Gastrocnemius medialis (tissue), 4 donors: ENCODE data around the gene SYPL2.

Experiments used
- POLR2A ChIP-seq, 2 donors: fragments of 450-650 bp; IDR thresholded peaks; one replicate each; pipeline ENCODE4 v1.6.1; 2017; ENCODE audit warnings: antibody characterized with exemption in 2 of 2, mild to moderate bottlenecking in 2 of 2, moderate library complexity in 2 of 2
- TF ChIP-seq, protein P1 (sequence below), 5 experiments: fragments of 450-650 bp in 3 of 5; fragments of 200-600 bp in 2 of 5; sonication (generic) in 2 of 5; IDR thresholded peaks in 4 of 5; conservative IDR thresholded peaks in 1 of 5; 1 replicate in 4 of 5; 2 replicates in 1 of 5; pipeline ENCODE4 v1.5.1; 2016 to 2019; ENCODE audit warnings: antibody characterized with exemption in 5 of 5, mild to moderate bottlenecking in 3 of 5, moderate library complexity in 3 of 5

DNA sequence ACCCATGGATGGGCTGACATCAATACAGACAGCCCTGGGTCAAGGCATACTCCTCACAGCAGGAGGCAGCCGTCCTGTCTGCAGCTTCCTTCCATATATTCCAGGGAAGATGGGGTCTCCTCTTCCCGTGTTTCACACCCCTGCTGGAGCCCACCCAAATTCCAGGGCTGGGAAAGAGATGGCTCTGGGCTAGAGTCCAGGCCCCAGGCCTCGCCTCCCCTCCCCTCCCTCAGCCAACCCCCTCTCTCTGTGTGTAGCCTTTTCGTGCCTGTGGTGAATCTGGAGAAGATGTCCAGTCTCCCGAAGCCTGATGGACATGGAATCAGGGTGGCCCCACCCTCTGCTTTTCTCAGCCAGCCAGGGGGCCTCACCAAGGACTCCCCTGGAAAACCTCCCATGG lies 20.9 kb downstream of the SYPL2 start:
- TF ChIP-seq, protein P1, sequence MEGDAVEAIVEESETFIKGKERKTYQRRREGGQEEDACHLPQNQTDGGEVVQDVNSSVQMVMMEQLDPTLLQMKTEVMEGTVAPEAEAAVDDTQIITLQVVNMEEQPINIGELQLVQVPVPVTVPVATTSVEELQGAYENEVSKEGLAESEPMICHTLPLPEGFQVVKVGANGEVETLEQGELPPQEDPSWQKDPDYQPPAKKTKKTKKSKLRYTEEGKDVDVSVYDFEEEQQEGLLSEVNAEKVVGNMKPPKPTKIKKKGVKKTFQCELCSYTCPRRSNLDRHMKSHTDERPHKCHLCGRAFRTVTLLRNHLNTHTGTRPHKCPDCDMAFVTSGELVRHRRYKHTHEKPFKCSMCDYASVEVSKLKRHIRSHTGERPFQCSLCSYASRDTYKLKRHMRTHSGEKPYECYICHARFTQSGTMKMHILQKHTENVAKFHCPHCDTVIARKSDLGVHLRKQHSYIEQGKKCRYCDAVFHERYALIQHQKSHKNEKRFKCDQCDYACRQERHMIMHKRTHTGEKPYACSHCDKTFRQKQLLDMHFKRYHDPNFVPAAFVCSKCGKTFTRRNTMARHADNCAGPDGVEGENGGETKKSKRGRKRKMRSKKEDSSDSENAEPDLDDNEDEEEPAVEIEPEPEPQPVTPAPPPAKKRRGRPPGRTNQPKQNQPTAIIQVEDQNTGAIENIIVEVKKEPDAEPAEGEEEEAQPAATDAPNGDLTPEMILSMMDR (IDR thresholded peaks at IDR 0.05 in 4 of 5, conservative IDR thresholded peaks at IDR 0.05 in 1 of 5) = no peak
- no peak for TF ChIP-seq POLR2A (IDR thresholded peaks at IDR 0.05)
